ENCODE measurements around the gene COMMD3. TPM values are rescaled to one million over a fixed set of nuclear protein-coding genes. Genes with fewer than 3 reads are reported as not detected.

The COMMD3 gene
- total and polyA plus RNA-seq, 2 of the 4 experiments (the other 2 are of a cell fraction), result 30.8 to 44.8 TPM

GRCh38 chr10:22310928-22311327 is 5.3 kb upstream of the COMMD3 start:
- H4K91ac ChIP-seq (ENCODE audit: insufficient read depth, low read depth, low read length), result no peak overlapping the region
- H3K36me3 ChIP-seq (ENCODE audit: control insufficient read depth, insufficient read depth, low read length), result no peaks in the 10 kb centered on the region
- H3K4ac ChIP-seq (ENCODE audit: low read depth, low read length), result no peak overlapping the region
- DNase-seq (no peak), ATAC-seq (ENCODE audit: low read depth) (no peak)
- CTCF ChIA-PET, result no interaction called here
- H3K4me1 ChIP-seq (ENCODE audit: control insufficient read depth, insufficient read depth, low read length), result no peaks in the 10 kb centered on the region
- H2AK9ac ChIP-seq (replicated peaks; ENCODE audit: low read depth, low read length, poor library complexity), result no peak overlapping the region
- in situ Hi-C loops (cut with MboI; ENCODE audit: low sequenced_read_pairs), result loop anchor here (10.0 to 25.0 kb wide), 3 partner anchors 306 to 799 kb away; partner anchors contain the start of gene DNAJC1
- no peak overlapping the region for H4K5ac ChIP-seq (ENCODE audit: low read depth, low read length)
- H3K27ac ChIP-seq (ENCODE audit: insufficient read depth, low read length), result no peak overlapping the region
- no peaks in the 10 kb centered on the region for H3K27me3 ChIP-seq (ENCODE audit: control insufficient read depth, insufficient read depth, low read length)
- dilution Hi-C loops (cut with HindIII; ENCODE audit: low sequenced_read_pairs, unreplicated experiment), result no loop called here
- no peak overlapping the region for H3K14ac ChIP-seq (replicated peaks; ENCODE audit: low read depth, low read length)
- H3K9me3 ChIP-seq (ENCODE audit: control insufficient read depth, insufficient read depth, low read length), result no peaks in the 10 kb centered on the region
- no peak overlapping the region for H2AFZ ChIP-seq (replicated peaks; ENCODE audit: low read length, poor library complexity)
- TF ChIP-seq RAD21 (IDR thresholded peaks at IDR 0.05; ENCODE audit: low read length) (no peak), RCOR1 (IDR thresholded peaks at IDR 0.05; ENCODE audit: insufficient replicate concordance, low read length) (no peak), BHLHE40 (IDR thresholded peaks at IDR 0.05; ENCODE audit: low read depth, low read length) (no peak), MAZ (IDR thresholded peaks at IDR 0.05; ENCODE audit: borderline replicate concordance, low read depth, low read length) (no peak), POLR2A (IDR thresholded peaks at IDR 0.05; ENCODE audit: low read depth, low read length) (no peak)
- intact Hi-C loops (cut with micrococcal nuclease), result no loop called here
- no peak overlapping the region for H2BK15ac ChIP-seq (ENCODE audit: low read depth, low read length)
- no peaks in the 10 kb centered on the region for H4K20me1 ChIP-seq (ENCODE audit: insufficient read depth, low read length)
- no peak overlapping the region for H2AK5ac ChIP-seq (ENCODE audit: low read depth, low read length)
- H4K8ac ChIP-seq (ENCODE audit: low read depth in 2 of 2, low read length in 2 of 2), result no peak overlapping the region
- no peak overlapping the region for H2BK20ac ChIP-seq (ENCODE audit: low read depth, low read length)
- H3K79me1 ChIP-seq (ENCODE audit: low read depth in 1 of 2, low read length in 2 of 2), result no peaks in the 10 kb centered on the region
- H2BK120ac ChIP-seq (ENCODE audit: low read depth, low read length), result no peak overlapping the region
- no peak overlapping the region for H3K56ac ChIP-seq (ENCODE audit: extremely low read depth, insufficient read depth, low read length)
- no peak overlapping the region for H3K23ac ChIP-seq (ENCODE audit: low read depth, low read length)
- no peak overlapping the region for H3K18ac ChIP-seq (ENCODE audit: low read depth, low read length)
- no peak overlapping the region for H2BK5ac ChIP-seq (ENCODE audit: low read depth, low read length, poor library complexity, severe bottlenecking)
- POLR2A ChIA-PET (ENCODE audit: unreplicated experiment), result no interaction called here
- H3K9me1 ChIP-seq (ENCODE audit: insufficient read depth, low read length), result no peaks in the 10 kb centered on the region
- BruUV-seq (replicated peaks), result no TSS peak
- no peak overlapping the region for H3K4me2 ChIP-seq (ENCODE audit: low read depth, low read length)
- no peak overlapping the region for H3K9ac ChIP-seq (ENCODE audit: low read depth, low read length)
- H3K4me3 ChIP-seq (ENCODE audit: insufficient read depth, low read depth, low read length), result no peak overlapping the region
